VCaP (cell line): ENCODE data around the gene SERPINB2.

ENCODE experiments used
- H3K27ac ChIP-seq: fragments of 450-650 bp; 2 replicates; pipeline ENCODE4 v1.5.1; 2017
- CTCF ChIP-seq: fragments of 450-650 bp; conservative IDR thresholded peaks from 2 replicates; pipeline ENCODE4 v1.5.1; 2017; ENCODE audit warnings: mild to moderate bottlenecking, moderate library complexity

SERPINB2 gene

DNA sequence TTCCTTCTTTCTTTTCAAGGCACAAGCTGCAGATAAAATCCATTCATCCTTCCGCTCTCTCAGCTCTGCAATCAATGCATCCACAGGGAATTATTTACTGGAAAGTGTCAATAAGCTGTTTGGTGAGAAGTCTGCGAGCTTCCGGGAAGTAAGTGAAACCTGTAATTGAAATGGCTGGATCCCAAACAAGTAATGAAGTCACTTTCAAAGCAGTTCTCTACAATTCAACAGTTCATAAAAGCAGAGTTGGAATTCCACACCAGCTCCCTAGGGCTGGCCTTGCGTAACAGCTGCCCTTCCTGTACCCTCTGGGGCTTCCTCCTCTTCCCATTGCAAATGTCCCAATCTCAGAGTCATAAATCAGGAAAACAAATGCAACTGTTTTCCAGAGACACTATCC, 9.6 kb downstream of the SERPINB2 start:
- no peak for TF ChIP-seq CTCF
- no peak overlapping the region for H3K27ac ChIP-seq

- H3K27ac ChIP-seq = no peak overlapping the region
- TF ChIP-seq CTCF = no peak
Measured at GRCh38 chr18:63899206-63899605, 11.7 kb downstream of the SERPINB2 start.

DNA sequence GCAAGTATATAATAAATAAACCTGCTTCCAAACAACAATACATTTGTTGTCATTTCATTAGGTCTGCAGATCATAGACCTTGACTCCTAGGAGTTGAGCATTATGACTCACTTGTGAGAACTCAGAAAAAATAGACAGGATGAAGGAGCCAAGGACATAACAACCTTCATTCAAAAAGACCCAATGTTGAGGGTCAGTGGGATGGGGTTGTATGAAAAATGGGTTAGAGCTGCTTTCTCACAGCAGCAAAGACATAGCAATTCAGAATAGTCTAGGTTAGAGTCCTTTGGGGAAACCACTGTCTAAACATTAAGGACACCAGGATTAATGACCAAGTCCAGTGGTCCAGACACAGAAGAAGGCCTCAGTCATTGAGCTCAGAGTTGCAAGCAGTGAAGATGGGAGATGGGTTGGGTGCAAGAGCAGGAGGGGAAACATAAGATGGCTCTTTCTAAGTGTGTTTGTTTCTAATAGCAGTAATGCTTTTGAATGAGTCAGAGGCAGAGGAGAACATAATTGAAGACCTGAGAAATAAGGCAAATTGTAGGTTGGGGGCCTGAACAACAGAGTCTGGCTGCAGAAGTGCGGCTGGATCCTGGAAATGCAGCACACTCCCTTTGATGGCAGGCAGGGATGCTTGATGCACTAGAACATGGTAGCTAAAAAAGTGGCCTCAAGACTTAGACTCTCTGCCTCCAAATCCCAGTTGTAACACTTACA, 16.5 kb downstream of the SERPINB2 start:
- no peak overlapping the region for H3K27ac ChIP-seq
- no peak for TF ChIP-seq CTCF

DNA sequence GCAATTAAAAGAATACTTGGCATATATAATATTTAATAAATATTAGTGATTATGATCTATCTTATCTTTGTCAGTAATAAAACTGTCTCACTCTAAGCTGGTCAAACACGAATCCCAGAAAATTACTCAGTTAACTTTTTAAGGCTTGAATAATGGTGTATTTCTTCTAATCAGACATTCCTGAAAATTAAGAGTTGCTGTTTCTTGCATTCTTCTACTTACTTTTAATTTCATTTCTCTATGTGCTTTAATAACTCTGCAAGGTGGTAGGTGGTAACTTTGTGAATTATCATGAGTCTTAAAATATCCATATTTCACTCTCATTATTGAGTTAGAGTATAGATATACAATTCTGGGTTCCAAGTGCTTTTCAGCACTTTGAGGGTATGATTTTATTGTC, 17.2 kb downstream of the SERPINB2 start:
- no peak for TF ChIP-seq CTCF

GRCh38 chr18:63905361-63905760, 17.9 kb downstream of the SERPINB2 start:
- no peak overlapping the region for H3K27ac ChIP-seq
- no peak for TF ChIP-seq CTCF

More for the DNA sequence above, 17.2 kb downstream of the SERPINB2 start:
- H3K27ac ChIP-seq = no peak overlapping the region

GRCh38 chr18:63906056-63906455, 18.6 kb downstream of the SERPINB2 start:
- no peak overlapping the region for H3K27ac ChIP-seq
- TF ChIP-seq CTCF = no peak

GRCh38 chr18:63907664-63908063, 20.2 kb downstream of the SERPINB2 start, which contains the start of gene SERPINB10:
Gene SERPINB10 (plus strand): TSS chr18:63907958. CDS start chr18:63915511, 7,553 bp downstream.
- no peak for TF ChIP-seq CTCF
- H3K27ac ChIP-seq = no peak within 1 kb of the TSS
